A673 (cell line): Measurements from ENCODE around the gene TMEM272.

Experiments
- EZH2 ChIP-seq: fragments of 200-600 bp; sonication (generic); IDR thresholded peaks from 2 replicates; pipeline ENCODE4 v1.6.1; 2017; ENCODE audit warnings: borderline replicate concordance, low read depth, mild to moderate bottlenecking, mixed read lengths, antibody characterized with exemption, low read length; ENCODE audit not compliant: poor library complexity, severe bottlenecking
- TF ChIP-seq, protein P1 (sequence below): fragments of 300-800, 200-600 bp; sonication (generic); conservative IDR thresholded peaks from 2 replicates; pipeline ENCODE4 v1.5.1; 2017; ENCODE audit warnings: low read depth, mild to moderate bottlenecking, antibody characterized with exemption, low read length, moderate library complexity, mixed read lengths

DNA sequence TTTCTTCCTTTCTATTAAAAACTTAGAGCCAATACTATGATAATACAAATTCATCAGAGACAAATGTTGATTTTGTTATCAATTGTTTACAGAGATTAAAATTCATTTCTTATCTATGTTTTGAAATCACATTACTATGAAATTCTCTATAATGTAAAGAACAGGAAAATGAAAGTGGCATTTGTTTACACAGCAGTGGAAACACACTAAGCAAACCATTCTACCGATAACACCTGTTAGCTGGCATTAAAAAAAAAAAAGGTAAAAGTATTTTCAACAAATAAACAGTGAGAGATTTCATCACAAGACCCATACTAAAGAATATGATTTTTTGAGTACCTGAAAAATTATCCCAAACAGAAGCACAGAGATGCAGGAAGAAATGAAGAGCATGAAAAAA, 12.0 kb upstream of the TMEM272 start:
- TF ChIP-seq, protein P1, sequence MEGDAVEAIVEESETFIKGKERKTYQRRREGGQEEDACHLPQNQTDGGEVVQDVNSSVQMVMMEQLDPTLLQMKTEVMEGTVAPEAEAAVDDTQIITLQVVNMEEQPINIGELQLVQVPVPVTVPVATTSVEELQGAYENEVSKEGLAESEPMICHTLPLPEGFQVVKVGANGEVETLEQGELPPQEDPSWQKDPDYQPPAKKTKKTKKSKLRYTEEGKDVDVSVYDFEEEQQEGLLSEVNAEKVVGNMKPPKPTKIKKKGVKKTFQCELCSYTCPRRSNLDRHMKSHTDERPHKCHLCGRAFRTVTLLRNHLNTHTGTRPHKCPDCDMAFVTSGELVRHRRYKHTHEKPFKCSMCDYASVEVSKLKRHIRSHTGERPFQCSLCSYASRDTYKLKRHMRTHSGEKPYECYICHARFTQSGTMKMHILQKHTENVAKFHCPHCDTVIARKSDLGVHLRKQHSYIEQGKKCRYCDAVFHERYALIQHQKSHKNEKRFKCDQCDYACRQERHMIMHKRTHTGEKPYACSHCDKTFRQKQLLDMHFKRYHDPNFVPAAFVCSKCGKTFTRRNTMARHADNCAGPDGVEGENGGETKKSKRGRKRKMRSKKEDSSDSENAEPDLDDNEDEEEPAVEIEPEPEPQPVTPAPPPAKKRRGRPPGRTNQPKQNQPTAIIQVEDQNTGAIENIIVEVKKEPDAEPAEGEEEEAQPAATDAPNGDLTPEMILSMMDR = no peak
- no peak for TF ChIP-seq EZH2
